ENCODE data around the gene PLXDC2. TPM values are rescaled to one million over a fixed set of nuclear protein-coding genes. Genes with fewer than 3 reads are reported as not detected.

PLXDC2 gene
- total RNA-seq, 1 donor from 2014 or later, result 58.7 TPM

DNA sequence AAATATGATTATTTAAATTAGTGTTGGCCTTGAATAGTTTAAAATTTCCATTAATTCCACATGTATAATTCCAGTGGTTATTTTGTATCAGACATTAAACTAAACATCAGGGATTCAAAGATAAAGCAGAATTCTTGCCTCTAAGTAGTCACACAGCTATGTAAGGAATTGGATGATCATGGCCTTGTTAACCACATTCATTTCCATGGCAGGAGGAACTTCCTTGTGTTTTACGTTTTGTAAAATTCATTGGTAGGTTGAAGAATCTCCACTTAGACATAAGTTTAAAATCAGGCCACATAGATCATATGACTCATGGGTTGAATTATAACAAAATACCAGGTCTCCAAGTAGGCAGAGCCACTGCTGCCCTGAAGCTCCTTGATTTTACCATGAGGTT, 289.7 kb downstream of the PLXDC2 start:
- no peak for DNase-seq (ENCODE audit: low spot score)

DNA sequence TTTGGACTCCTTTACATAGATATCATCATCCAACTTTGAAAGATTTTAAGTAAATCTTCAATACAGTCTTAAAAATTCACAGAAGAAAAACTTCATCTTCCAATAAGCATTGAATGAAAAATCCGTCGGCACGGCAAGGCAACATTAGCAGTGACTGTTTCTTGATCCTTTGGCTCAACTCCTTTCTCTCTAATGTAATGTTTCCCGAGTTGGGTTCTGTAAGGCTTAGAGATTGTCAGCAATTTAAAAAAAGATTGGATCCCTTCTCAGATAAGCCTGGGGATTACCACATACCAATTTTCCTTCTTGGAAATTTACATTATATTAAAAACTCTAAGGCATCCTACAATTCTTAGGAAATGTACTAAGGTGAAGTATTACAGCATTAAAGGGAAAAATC, 291.8 kb downstream of the PLXDC2 start:
- no peak for DNase-seq (ENCODE audit: low spot score)

DNA sequence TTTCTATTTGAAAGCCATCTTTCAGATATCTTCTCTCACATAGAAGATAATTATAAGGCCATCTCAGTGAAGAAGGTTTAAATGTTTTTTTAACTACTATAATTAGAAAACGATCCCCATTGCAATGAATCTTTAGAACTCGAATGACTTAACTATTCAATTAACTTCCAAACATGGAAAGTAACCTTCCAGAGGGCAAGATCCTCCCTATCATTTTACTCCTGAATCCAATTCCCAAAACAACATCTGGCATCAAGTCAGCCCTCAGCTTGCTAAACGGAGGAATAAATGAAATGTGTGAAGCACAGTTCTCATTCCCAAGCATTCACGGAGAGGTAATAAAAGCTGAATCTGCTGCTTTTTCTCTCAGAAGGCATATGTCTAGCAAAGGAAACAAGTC, 293.4 kb downstream of the PLXDC2 start:
- DNase-seq (ENCODE audit: low spot score), result no peak

DNA sequence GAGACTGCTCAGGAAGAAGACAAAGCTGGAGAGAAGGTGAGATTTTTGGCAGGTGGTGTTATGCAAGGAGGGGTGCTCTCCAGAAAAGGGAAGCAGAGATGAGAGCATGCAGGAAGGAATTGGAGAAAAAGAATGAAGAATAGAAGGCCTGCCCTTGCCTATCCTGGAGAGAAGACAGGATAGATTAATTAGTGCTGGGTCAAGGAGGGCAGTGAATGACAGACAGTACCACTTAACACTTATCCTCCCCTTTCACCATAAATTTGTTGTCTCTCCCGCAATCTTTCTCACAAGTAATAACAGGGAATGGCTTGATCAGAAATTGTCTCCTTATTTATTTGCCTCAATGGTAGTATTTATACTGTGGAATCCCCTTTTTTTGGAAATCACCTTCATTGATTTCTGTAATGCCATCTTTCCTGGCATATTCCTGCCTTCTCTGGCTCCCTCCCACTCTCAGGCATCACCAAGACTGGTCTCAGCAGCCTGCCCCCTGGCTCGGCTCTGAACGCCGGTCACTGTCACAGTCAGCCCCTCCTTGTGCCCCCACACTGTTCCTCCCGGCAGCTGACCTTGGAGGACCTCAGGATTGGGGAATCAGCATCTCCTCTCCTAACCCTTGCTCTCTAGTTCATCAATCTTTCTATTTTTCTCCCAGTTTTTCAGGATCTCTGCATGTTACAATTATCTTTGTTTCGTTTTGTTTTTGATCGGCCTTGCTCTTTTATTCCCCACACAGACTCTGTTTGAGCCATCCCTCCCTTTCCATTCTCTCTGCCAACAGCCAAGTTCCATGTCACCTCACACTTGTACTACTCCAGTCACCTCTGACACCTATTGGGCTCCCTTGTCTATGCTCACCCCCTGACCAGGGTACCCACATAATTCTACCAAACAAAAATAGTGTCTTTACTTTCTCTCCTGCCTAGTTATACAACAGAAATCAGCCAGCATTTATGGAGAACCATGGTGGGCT, 294.2 kb downstream of the PLXDC2 start:
- no peak for DNase-seq (ENCODE audit: low spot score)

DNA sequence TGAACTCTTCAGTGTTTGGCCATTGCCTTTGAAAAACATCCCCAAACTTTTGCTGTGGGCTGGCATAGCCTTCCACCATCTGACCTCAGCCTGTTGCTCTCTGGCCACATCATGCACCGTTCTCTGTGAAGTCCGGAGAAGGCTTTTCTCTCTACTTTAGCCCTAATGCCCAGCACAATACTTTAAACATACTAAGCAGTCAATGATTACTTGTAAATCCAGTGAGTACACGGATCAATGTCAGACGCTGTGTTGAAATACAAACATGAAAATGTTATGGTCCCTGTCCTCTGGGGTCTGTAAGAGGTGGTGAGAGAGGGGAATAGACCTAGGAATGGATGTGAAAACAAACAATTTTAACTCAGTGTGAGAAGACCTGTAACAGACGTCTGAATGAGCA, 297.9 kb downstream of the PLXDC2 start:
- DNase-seq (ENCODE audit: low spot score), result no peak

DNA sequence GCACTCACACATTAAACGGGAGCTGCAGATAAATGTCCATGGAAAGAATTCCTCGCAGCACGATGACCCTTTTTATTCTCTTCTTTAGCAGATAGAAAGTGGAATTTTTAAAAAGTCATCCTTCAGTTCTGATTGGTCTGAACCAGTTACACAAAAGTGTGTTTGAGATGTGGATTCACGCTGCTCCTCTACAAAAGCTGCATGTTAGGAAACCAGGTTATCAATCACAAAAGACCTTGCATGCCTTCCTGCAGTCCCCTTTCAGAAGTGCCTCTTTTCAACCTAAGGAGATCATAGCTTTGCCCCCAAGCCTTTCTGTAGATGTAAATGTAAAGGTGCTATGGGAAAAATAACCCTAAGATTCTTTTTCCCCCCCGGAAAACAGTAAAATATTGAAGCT, 299.7 kb downstream of the PLXDC2 start:
- no peak for DNase-seq (ENCODE audit: low spot score)

DNA sequence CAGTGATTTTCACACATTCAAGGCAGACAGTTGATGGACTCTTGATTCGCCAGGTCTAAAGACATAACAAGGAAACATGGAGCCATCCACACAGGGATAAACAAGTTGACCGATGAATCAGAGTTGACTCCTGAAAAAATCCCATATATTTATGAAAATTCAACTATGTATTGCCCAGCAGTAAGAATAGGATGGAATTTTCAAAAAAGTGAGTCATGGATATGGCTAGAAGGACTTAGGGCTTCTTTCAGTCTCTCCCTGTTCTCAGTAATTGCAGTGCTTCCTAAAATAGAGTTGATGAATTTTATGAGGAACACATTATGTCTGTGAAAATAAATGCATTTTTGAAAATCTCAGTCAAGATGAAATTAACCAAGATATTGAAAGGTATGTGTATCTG, 301.2 kb downstream of the PLXDC2 start:
- DNase-seq (ENCODE audit: low spot score), result no peak

DNA sequence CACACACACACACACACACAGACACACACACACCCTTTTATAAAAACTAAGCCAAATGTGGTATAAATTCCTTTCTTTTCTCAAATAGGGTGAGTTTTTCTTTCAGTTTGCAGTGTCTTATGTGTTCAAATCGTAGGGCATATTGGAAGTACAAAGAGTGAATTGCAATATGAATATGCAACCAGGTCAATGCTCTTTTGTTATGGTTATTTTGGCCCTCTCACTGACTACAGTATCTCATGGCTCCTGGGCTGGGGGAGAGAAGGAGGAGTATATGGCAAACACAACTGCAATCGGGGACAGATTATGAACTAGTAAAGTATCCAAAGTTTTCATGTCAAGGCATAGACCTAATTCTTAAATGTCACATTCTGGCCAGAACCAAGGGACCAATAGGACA, 301.9 kb downstream of the PLXDC2 start:
- no peak for DNase-seq (ENCODE audit: low spot score)

DNA sequence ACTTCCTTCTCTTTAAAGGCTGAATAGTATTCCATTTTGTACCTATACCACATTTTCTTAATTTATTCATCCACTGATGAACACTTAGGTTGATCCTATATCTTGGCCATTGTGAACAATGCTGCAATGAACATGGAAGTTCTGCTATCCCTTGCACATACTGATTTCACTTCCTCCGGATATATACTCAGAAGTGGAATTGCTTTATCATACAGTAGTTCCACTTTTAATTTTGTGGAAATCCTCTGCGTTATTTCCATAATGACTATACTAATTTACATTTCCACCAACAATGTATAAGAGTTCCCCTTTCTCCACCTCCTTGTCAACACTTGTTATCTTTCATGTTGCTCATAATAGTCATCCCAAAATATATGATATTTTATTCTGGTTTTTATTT, 312.6 kb downstream of the PLXDC2 start:
- no peak for DNase-seq (ENCODE audit: low spot score)

DNA sequence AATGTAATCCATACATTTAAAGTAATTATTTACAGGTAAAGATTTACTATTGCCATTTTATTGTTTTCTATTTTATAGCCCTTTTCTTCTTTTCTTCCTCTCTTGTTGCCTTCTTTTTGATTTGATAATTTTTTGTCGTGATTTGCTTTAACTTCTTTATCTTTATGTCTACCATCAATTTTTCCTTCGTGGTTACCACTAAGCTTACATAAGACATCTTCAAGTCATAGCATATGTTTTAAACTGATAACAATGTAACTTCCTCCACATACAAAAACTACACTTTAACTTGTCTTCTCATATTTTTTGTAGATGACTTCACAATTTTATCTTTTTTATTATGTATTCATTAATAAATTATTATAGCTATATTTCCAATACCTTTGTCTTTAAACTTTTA, 316.6 kb downstream of the PLXDC2 start:
- DNase-seq (ENCODE audit: low spot score), result no peak

DNA sequence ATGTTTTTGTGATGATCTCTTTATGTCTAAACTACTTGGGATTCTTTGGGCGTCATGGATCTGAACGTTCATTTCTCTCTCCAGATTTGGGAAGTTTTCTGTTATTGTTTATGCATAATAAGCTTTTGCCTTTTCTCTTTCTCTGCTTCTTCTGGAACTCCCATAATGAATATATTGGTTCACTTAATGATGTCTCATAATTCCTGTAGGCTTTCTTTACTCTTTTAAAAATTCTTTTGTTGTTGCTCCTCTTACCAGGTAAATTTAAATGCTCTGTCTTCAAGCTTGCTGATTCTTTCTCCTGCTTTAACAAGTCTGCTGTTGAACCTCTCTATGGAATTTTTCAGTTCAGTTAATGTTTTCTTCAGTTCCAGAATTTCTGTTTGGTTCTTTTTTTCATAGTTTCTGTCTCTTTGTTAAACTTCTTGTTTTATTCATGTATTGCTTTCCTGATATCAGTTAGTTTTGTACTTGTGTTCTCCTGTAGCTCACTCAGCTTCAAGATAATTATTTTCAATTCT, 317.5 kb downstream of the PLXDC2 start:
- no peak for DNase-seq (ENCODE audit: low spot score)

DNA sequence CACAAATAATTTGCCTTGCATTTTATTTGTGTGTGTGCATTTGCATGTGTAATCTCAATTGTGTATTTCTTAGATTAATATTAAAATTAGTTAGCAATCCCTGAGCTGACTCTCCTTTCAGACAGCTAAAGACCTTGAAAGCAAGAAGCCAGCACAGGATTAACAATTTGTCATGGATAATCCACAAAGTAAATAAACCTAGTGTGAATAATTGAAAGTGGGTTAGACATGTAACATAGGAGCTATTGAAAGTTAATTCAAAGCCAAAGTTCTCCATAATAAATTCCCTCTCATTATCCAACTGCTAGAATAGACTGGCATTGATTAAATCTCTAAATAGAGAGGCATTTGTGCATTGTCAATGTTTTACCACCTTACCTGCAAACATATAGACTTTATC, 326.1 kb downstream of the PLXDC2 start:
- no peak for DNase-seq (ENCODE audit: low spot score)

DNA sequence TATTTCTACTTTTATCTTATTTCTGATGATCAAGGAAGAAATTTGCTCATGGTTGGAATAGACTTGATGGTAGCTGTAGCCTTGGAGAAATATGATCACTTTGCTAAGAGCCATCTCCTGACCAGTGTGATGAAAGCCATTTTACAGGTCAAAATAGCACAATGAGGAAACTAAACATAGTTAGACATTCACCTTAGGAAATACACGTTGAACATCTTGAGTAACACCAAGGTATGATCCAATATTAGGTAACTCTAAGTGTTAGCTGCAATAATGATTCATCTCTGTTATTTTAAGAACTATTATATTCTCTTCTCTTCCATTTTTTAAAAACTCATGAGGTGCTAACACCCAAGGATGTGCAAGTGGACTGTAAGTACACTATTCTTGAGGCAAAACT, 328.0 kb downstream of the PLXDC2 start:
- DNase-seq (ENCODE audit: low spot score), result no peak

DNA sequence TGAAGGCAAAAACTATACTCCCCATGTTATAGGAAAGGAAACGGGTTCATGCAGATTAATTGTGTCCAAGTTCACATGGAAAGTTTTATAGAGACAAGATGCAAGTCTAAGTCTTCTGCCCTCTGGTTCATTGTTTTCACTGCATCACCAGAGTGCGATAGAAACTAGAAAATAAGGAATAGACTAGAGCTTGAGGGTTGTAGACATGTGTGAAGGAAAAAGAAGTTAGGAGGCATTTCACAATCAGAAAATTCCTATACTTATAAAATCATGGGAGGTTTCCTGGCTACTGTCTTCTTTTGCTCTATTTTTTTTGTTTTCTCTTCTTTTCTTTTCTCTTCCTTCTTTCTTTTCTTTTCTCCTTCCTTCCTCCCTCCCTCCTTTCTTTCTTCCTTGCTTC, 329.8 kb downstream of the PLXDC2 start:
- no peak for DNase-seq (ENCODE audit: low spot score)

DNA sequence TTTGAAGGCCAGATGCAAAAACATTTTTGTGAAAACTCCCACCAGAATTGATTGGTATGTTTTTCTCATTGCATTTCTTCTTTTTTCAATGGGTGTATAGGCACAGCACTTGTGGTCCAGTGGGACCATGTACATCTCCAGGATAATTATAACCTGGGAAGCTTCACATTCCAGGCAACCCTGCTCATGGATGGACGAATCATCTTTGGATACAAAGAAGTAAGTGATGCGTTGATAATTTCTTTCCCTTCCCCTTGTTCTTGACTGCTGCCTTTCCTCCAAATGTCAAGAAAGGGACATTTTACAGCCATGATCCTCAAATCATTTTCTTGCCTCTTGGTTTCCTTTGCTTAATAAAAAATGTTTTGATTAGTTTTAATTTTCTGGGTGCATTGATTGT, 331.5 kb downstream of the PLXDC2 start:
- no peak for DNase-seq (ENCODE audit: low spot score)

DNA sequence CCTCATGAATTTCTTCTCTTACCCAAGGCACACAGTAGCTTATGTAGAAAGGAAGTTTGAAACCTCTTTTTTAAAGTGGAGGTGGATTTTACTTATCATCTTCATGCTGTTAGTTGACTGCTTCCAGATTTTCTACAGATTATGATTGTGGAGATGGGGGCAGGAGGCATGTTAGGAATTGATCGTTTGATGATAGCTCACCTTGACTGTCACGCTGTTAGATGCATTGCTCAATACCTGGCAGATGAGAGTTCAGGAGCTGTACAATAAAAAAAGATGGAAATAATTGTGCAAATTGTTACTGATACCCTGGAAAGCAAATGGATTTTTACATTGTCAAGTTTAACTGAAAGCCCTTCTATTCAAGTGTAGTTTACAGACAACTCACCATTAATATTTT, 340.3 kb downstream of the PLXDC2 start:
- no peak for DNase-seq (ENCODE audit: low spot score)

DNA sequence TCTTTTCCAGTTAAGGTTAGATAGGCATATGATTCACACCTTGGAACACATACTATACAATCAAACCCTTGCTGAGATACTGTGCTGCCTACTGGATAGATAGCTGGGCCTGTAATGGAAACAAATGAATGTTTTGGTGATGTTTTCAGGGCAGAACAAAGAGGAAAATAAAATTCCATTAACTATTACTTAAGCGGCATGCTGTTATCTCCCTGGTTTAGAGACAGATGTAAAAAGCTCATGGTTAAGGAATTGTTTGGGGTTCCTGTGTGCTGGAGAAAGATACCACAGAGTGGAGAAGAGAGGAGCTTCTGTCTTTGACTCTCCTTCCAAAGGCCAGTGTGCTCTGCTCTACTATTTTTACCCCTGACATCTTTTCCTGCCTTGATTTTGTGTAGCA, 341.1 kb downstream of the PLXDC2 start:
- no peak for DNase-seq (ENCODE audit: low spot score)

DNA sequence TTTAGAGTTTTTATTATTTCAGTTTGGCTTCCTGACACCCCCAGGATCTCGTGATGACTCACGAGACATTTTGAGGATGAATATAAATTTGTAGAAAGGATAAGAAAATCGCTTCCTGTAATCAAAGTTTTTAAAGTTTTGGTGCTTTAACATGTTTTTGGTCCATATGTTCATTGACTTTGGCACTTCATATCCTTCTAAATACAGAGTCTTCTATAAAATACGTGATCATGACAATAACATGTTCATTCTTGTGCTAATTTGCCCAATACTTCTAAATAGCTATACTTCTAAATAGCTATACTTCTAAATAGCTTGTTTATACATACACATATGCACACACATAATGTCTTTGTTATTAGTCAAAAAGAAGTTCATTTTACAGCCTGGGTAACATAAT, 341.9 kb downstream of the PLXDC2 start:
- DNase-seq (ENCODE audit: low spot score), result no peak

DNA sequence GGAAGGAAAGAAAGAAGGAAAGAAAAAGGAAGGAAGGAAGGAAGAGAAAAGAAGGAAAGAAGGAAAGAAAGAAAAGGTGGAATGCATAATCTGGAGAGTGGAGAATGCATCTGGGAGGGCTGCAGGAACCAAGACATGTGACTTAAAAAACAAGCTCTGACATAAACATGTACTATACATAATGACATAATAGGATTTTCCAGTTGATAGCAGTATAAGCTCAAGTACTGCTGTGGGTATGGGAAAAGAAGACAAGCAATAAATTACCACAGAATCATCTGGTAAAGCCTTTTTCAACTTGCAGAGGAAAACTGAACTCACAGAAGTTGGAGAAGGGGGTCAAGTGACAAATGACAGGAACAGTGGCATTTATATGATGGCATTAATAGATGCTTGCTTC, 345.9 kb downstream of the PLXDC2 start:
- DNase-seq (ENCODE audit: low spot score), result no peak

DNA sequence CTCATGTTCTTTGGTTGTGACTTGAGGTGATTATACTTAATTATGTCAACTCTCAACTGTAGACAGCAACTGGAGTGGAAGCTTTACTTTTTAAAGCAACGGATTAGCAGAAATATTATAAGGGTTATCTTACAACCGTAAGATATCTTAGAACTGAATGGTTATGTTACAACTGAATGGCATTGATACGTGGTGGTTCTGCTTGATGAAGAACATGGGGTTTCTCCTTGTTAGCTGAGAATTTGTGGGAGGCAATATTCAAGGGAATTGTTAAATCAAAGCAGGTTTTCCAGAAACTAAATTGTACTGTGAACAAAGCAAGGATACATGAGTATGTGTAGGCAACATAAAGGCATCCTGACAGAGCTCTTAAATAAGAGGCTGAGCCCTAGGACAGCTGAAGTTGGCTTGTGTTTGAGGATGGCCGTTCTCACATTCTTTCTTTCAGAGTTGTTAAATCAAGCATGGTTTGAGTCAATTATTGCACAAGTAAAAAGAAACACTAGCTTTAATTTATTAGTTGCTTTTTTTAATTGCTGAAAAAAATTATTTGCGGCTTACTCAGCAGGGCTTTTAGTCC, 350.0 kb downstream of the PLXDC2 start:
- no peak for DNase-seq (ENCODE audit: low spot score)

DNA sequence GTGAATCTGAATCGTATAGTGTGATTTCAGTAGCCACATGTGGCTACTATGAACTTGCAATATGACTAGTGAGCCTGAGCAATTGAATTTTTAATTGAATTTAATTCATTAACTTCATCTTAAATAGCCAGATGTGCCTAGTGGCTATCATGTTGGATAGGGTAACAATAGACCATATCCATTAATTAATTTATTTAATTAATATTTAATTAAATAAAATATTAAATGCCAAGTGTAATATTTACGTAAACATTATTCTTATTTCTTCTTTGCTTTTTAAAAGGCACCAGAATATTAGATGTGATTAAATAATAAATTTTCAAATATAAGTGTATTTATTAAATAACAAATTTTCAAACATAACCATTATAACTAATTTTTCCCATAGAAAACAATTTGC, 354.4 kb downstream of the PLXDC2 start:
- no peak for DNase-seq (ENCODE audit: low spot score)

DNA sequence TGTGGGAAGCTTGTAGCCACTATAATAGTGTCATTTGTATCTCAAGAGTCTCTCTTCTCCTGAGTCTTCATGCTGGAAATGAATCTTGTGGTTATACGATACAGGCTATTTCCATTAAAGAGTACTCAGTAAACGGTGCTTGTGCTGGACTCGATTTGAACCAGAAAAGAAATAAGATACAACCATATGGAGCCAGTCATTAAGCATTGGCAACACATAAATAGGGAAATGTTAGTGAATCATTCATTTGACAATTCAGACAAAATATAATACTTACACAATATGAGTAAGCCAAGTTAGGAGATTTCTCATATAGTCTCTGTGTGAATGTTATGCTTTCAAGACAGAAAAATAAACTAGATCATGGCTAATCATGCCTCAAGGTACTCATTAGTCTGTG, 356.8 kb downstream of the PLXDC2 start:
- no peak for DNase-seq (ENCODE audit: low spot score)

DNA sequence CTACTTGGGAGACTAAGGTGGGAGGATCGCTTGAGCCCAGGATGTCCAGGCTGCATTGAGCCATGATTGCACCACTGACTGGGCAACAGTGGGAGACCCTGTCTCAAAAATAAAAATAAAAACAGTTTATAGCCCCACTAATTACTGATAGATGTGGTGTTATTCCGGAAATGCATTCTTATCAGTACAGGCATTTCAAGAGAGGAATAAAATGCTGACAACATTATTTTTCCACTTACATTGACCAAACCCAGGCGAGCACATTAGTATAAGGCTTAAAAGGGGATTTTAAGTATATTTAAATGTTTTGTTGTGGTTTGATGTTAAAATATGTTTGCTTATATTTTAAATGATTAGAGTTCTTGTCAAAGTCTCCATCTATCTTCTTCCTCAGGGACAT, 359.5 kb downstream of the PLXDC2 start:
- no peak for DNase-seq (ENCODE audit: low spot score)

Measured in mesenteric fat pad (tissue), 1 donor.